Activated CD4-positive, alpha-beta T cell treated with anti-CD3 and anti-CD28 coated beads for 48 hours (primary cell): ENCODE measurements around the gene CFD.

ENCODE experiments used
- DNase-seq: peaks from one replicate; pipeline ENCODE4 v3.0.0-alpha.2; 2020

Gene CFD

DNA sequence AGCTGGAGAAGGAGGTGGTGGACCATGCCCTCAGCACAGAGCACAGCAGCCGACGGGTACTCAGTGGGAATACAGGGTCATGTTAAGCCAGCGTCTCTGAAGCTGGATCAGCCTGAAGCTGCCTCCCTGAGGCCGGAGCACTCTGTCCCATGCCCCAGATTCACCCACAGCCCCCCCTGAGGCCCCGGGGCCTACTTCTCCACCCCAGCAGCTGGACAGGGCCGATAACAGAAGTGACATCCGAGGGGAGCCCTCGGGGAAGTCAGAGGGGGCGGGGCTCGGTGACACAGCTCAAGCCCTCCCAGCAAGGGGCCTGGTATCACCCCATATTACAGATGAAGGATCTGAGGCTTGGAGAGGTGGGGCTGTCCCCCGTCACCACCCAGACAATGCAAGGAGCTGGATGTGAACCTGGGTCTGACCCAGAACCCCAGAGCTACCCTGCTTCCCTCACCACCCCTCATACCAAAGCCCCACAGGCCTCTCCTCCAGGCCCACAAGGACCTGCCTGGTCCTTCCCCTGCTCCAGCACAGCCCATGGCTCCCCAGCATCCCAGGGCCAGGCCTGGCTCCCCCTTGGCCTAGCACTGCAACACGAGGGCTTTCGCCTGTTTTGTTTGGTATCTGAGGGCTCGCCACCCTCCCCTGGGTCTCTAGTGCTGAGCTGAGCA lies 47.9 kb downstream of the CFD start:
- peak; percentile 52 for DNase-seq

- DNase-seq = no peak
Measured at GRCh38 chr19:911197-912033, 52.0 kb downstream of the CFD start.

- DNase-seq = no peak
Measured at GRCh38 chr19:912181-913079, 53.0 kb downstream of the CFD start.
